Transverse colon (tissue), 4 donors: ENCODE data around the gene HAL. TPM values are rescaled to one million over a fixed set of nuclear protein-coding genes. Genes with fewer than 3 reads are reported as not detected.

Experiments used
- DNase-seq: peaks from one replicate; pipeline ENCODE4 v3.0.0-alpha.2; 2019
- H3K27ac ChIP-seq, 4 donors: fragments of 200-600 bp; sonication (generic); 2 replicates each; pipeline ENCODE4 v1.5.1; 2016 to 2018; ENCODE audit warnings: inconsistent platforms in 4 of 4
- H3K27me3 ChIP-seq: fragments of 200-600 bp; sonication (generic); 2 replicates; pipeline ENCODE4 v1.5.1; 2017; ENCODE audit warnings: inconsistent platforms
- H3K36me3 ChIP-seq, 4 donors: fragments of 200-600 bp; sonication (generic); 2 replicates each; pipeline ENCODE4 v1.5.1; 2017 to 2019; ENCODE audit warnings: inconsistent platforms in 4 of 4
- H3K4me1 ChIP-seq, 4 donors: fragments of 200-600 bp; sonication (generic); 2 replicates each; pipeline ENCODE4 v1.5.1; 2017 to 2020; ENCODE audit warnings: inconsistent platforms in 4 of 4
- H3K4me3 ChIP-seq, 4 donors: fragments of 200-600 bp; sonication (generic); 1 replicate in 1 of 4; 2 replicates in 3 of 4; pipeline versions ENCODE4 v1.5.1 to v1.6.1; 2017 to 2019; ENCODE audit warnings: inconsistent platforms in 4 of 4
- H3K9me3 ChIP-seq, 2 donors: fragments of 200-600 bp; sonication (generic); 2 replicates each; pipeline ENCODE4 v1.5.1; 2017 to 2019; ENCODE audit warnings: inconsistent platforms in 2 of 2
- CTCF ChIP-seq, 5 experiments: fragments of 200-600 bp in 3 of 5; fragments of 450-650 bp in 2 of 5; sonication (generic) in 3 of 5; IDR thresholded peaks; 1 replicate in 2 of 5; 2 replicates in 3 of 5; pipeline ENCODE4 v1.5.1; 2016 to 2017; ENCODE audit warnings: antibody characterized with exemption in 5 of 5, inconsistent platforms in 3 of 5, mild to moderate bottlenecking in 2 of 5, moderate library complexity in 1 of 5
- EP300 ChIP-seq: sonication (generic); formaldehyde crosslinking; IDR thresholded peaks from one replicate; pipeline ENCODE4 v1.6.1; 2017; ENCODE audit warnings: antibody characterized with exemption, low read depth
- POLR2A ChIP-seq: fragments of 450-650 bp; IDR thresholded peaks from one replicate; pipeline ENCODE4 v1.6.1; 2016; ENCODE audit warnings: antibody characterized with exemption, mild to moderate bottlenecking, moderate library complexity
- POLR2AphosphoS5 ChIP-seq, 3 donors: sonication (generic); formaldehyde crosslinking; IDR thresholded peaks; one replicate each; pipeline ENCODE4 v1.6.1; 2016; ENCODE audit warnings: antibody characterized with exemption in 3 of 3
- WGBS, 2 donors: methylation state at CpG; one replicate each; pipeline ENCODE4 v1.1.5; 2018; ENCODE audit warnings: low coverage in 1 of 2; 5-methylcytosine and 5-hydroxymethylcytosine counted together
- in situ Hi-C, 4 donors: fragments of 200-750 bp; cut with MboI; loops; one replicate each; pipeline versions ENCODE4 v1.15.0 to v1.15.1; 2017; ENCODE audit warnings: low sequenced_read_pairs in 3 of 4, low pct_ligation_motif_present in 1 of 4, low pct_unique_long_range_greater_than_20kb in 1 of 4
- intact Hi-C: fragments of 100-400 bp; cut with DNase I; formaldehyde crosslinking; loops from one replicate; pipeline ENCODE4 v1.15.1; 2023; ENCODE audit warnings: low total_unique reads
- total RNA-seq, 4 donors: library from RNA; depleted of rRNA; stranded (reverse); fragments of >200 nt; gene quantifications; one replicate each; pipeline ENCODE4 v1.1.0, GENCODE V29; 2016

Gene HAL
- total RNA-seq, 4 donors from 2014 or later, result 1.1 to 3.3 (median 2.6) TPM; not detected in 1

GRCh38 chr12:96006727-96007126 is 10.6 kb upstream of the HAL start:
- 80 to 85% methylated on average over 1 of the region's 1 CpG for whole genome bisulfite sequencing, 2 donors
- Histone ChIP-seq H3K36me3 (peaks cover 0 to 69% (median 30%) of the 10 kb centered on the region in 4 donors), H3K27ac (no peak overlapping the region), H3K27me3 (no peaks in the 10 kb centered on the region), H3K4me3 (no peak overlapping the region), H3K9me3 (no peaks in the 10 kb centered on the region), H3K4me1 (no peaks in the 10 kb centered on the region)
- in situ Hi-C loops, result loop anchor here in 1 of 4 donors (25.0 kb wide), 1 partner anchor 419 kb away; no protein-coding TSS in a partner anchor
- DNase-seq, result no peak
- intact Hi-C loops, result no loop called here
- TF ChIP-seq EP300 (no peak), CTCF (IDR thresholded peaks at IDR 0.05) (no peak), POLR2A (no peak), POLR2AphosphoS5 (IDR thresholded peaks at IDR 0.05) (no peak)

GRCh38 chr12:96000858-96001257 is 4.7 kb upstream of the HAL start:
- no peak for DNase-seq
- Histone ChIP-seq H3K4me1 (peaks cover 0 to 7% (median 2%) of the 10 kb centered on the region in 4 donors), H3K27me3 (no peaks in the 10 kb centered on the region), H3K27ac (no peak overlapping the region), H3K36me3 (peaks cover 0 to 39% (median 11%) of the 10 kb centered on the region in 4 donors), H3K4me3 (no peak overlapping the region), H3K9me3 (no peaks in the 10 kb centered on the region)
- TF ChIP-seq EP300, result no peak
- TF ChIP-seq POLR2A, result no peak
- TF ChIP-seq POLR2AphosphoS5 (IDR thresholded peaks at IDR 0.05), result no peak
- TF ChIP-seq CTCF (IDR thresholded peaks at IDR 0.05), result no peak
- WGBS, 2 donors, result 83 to 91% methylated on average over 4 to 5 of the region's 5 CpGs
- in situ Hi-C loops (loop anchor here in 1 of 4 donors (25.0 kb wide), 1 partner anchor 414 kb away; no protein-coding TSS in a partner anchor), intact Hi-C loops (no loop called here)

GRCh38 chr12:95999484-95999883 is 3.3 kb upstream of the HAL start:
- WGBS, 2 donors, result 81 to 100% methylated on average over 3 to 5 of the region's 5 CpGs
- Histone ChIP-seq H3K4me1 (peaks cover 0 to 7% (median 2%) of the 10 kb centered on the region in 4 donors), H3K36me3 (peaks cover 0 to 25% (median 5%) of the 10 kb centered on the region in 4 donors)

GRCh38 chr12:95998611-95999286 is 2.6 kb upstream of the HAL start:
- Histone ChIP-seq H3K27me3 (no peaks in the 10 kb centered on the region), H3K36me3 (peaks cover 0 to 19% (median 5%) of the 10 kb centered on the region in 4 donors), H3K27ac (no peak overlapping the region), H3K9me3 (no peaks in the 10 kb centered on the region), H3K4me1 (peaks cover 0 to 7% (median 2%) of the 10 kb centered on the region in 4 donors), H3K4me3 (no peak overlapping the region)
- DNase-seq, result peak; percentile 33
- 19 to 23% methylated on average over 5 to 7 of the region's 7 CpGs for WGBS, 2 donors
- intact Hi-C loops, result loop anchor here (5.0 kb wide), 1 partner anchor 81 kb away; no protein-coding TSS in a partner anchor
- in situ Hi-C loops, result loop anchor here in 2 of 4 donors (5.0 to 25.0 kb wide), 2 partner anchors 81 to 411 kb away; no protein-coding TSS in a partner anchor
- TF ChIP-seq EP300, result no peak
- peak; percentile 62 to 67 (median 64) for TF ChIP-seq CTCF (IDR thresholded peaks at IDR 0.05)
- no peak for TF ChIP-seq POLR2A
- no peak for TF ChIP-seq POLR2AphosphoS5 (IDR thresholded peaks at IDR 0.05)

More at GRCh38 chr12:95999484-95999883, 3.3 kb upstream of the HAL start:
- Histone ChIP-seq H3K9me3 (no peaks in the 10 kb centered on the region), H3K27me3 (no peaks in the 10 kb centered on the region), H3K27ac (no peak overlapping the region), H3K4me3 (no peak overlapping the region)
- in situ Hi-C loops, result loop anchor here in 2 of 4 donors (5.0 to 25.0 kb wide), 2 partner anchors 82 to 412 kb away; no protein-coding TSS in a partner anchor
- intact Hi-C loops, result loop anchor here (5.0 kb wide), 1 partner anchor 82 kb away; no protein-coding TSS in a partner anchor
- DNase-seq, result no peak
- TF ChIP-seq POLR2AphosphoS5 (IDR thresholded peaks at IDR 0.05) (no peak), POLR2A (no peak), EP300 (no peak)
